Neural cell (in vitro differentiated cells): ENCODE measurements around the gene CCDC172.

Source experiments
- CTCF ChIP-seq: fragments of 450-650 bp; IDR thresholded peaks from 2 replicates; pipeline ENCODE4 v1.5.1; 2014; ENCODE audit warnings: antibody characterized with exemption, mild to moderate bottlenecking, moderate library complexity; ENCODE audit not compliant: poor library complexity, severe bottlenecking
- EP300 ChIP-seq: fragments of 450-650 bp; conservative IDR thresholded peaks from 2 replicates; pipeline ENCODE4 v1.6.1; 2014; ENCODE audit warnings: antibody characterized with exemption, mild to moderate bottlenecking, moderate library complexity; ENCODE audit not compliant: poor library complexity, severe bottlenecking
- EZH2 ChIP-seq: fragments of 200-600, 300-800 bp; shearing (Covaris generic), sonication (generic); IDR thresholded peaks from 2 replicates; pipeline ENCODE4 v1.6.1; 2014; ENCODE audit warnings: antibody characterized with exemption, low read length, borderline replicate concordance, mild to moderate bottlenecking; ENCODE audit not compliant: insufficient read depth, poor library complexity, severe bottlenecking
- MXI1 ChIP-seq: fragments of 450-650 bp; conservative IDR thresholded peaks from 2 replicates; pipeline ENCODE4 v1.6.1; 2014; ENCODE audit warnings: antibody characterized with exemption, mild to moderate bottlenecking; ENCODE audit not compliant: poor library complexity, severe bottlenecking
- POLR2AphosphoS5 ChIP-seq: IDR thresholded peaks from 2 replicates; pipeline ENCODE4 v1.6.1; 2012
- RAD21 ChIP-seq: fragments of 450-650 bp; conservative IDR thresholded peaks from 2 replicates; pipeline ENCODE4 v1.6.1; 2014; ENCODE audit warnings: antibody characterized with exemption, mild to moderate bottlenecking, moderate library complexity
- REST ChIP-seq: IDR thresholded peaks from 2 replicates; pipeline ENCODE4 v1.6.1; 2012; ENCODE audit warnings: borderline replicate concordance
- SMC3 ChIP-seq: fragments of 450-650 bp; conservative IDR thresholded peaks from 2 replicates; pipeline ENCODE4 v1.6.1; 2014; ENCODE audit warnings: antibody characterized with exemption, mild to moderate bottlenecking, moderate library complexity; ENCODE audit not compliant: poor library complexity
- TAF1 ChIP-seq: IDR thresholded peaks from 2 replicates; pipeline ENCODE4 v1.6.1; 2012; ENCODE audit warnings: low read depth

GRCh38 chr10:116429288-116429977 lies 105.2 kb downstream of the CCDC172 start:
- TF ChIP-seq CTCF (no peak), EZH2 (no peak), REST (no peak), RAD21 (no peak), POLR2AphosphoS5 (no peak), EP300 (no peak), MXI1 (no peak), SMC3 (no peak), TAF1 (no peak)
